HepG2 (cell line): Measurements from ENCODE around the gene UBC. TPM values are rescaled to one million over a fixed set of nuclear protein-coding genes. Genes with fewer than 3 reads are reported as not detected.
A peak's percentile ranks its signal among the peaks of the same experiment; 100 is the strongest.

Experiments
- AGO1 ChIP-seq: fragments of 200-400 bp; formaldehyde crosslinking; IDR thresholded peaks from 2 replicates; pipeline ENCODE4 v1.6.1; 2017; ENCODE audit warnings: mild to moderate bottlenecking, low read depth, low read length, moderate library complexity; ENCODE audit not compliant: poor library complexity, severe bottlenecking
- CBFB ChIP-seq: sonication (generic); formaldehyde crosslinking; IDR thresholded peaks from 2 replicates; pipeline ENCODE4 v1.4.0; 2020; ENCODE audit warnings: missing genetic modification reagents
- CCDC6 ChIP-seq: sonication (generic); formaldehyde crosslinking; IDR thresholded peaks from 2 replicates; pipeline ENCODE4 v1.8.1; 2022; ENCODE audit warnings: mild to moderate bottlenecking, missing genetic modification reagents, moderate library complexity
- DR1 ChIP-seq: sonication (generic); formaldehyde crosslinking; IDR thresholded peaks from 2 replicates; pipeline ENCODE4 v1.8.0; 2021; ENCODE audit warnings: mild to moderate bottlenecking, missing genetic modification reagents, inconsistent platforms
- EHMT2 ChIP-seq: fragments of 200-600 bp; sonication (generic); IDR thresholded peaks from 2 replicates; pipeline ENCODE4 v1.7.0; 2017; ENCODE audit warnings: antibody characterized with exemption, low read depth, low read length, borderline replicate concordance
- GABPA ChIP-seq, 2 experiments: IDR thresholded peaks; 2 replicates each; pipeline ENCODE4 v1.6.1; 2011 to 2016; ENCODE audit warnings: low read depth in 2 of 2, low read length in 1 of 2, missing biosample characterization in 1 of 2, missing genetic modification characterization in 1 of 2
- HES4 ChIP-seq: sonication (generic); formaldehyde crosslinking; IDR thresholded peaks from 2 replicates; pipeline ENCODE4 v1.9.0; 2021; ENCODE audit warnings: mild to moderate bottlenecking, missing genetic modification reagents, borderline replicate concordance
- MBD4 ChIP-seq: IDR thresholded peaks from 2 replicates; pipeline ENCODE4 v1.6.1; 2012; ENCODE audit warnings: low read length, inconsistent platforms, borderline replicate concordance
- NPAS2 ChIP-seq: sonication (generic); formaldehyde crosslinking; IDR thresholded peaks from 2 replicates; pipeline ENCODE4 v1.8.0; 2022; ENCODE audit warnings: mild to moderate bottlenecking, missing genetic modification reagents, borderline replicate concordance
- RARG ChIP-seq: sonication (generic); formaldehyde crosslinking; IDR thresholded peaks from 2 replicates; pipeline ENCODE4 v1.4.0; 2020; ENCODE audit warnings: low read depth, mild to moderate bottlenecking, missing genetic modification reagents
- RXRA ChIP-seq: sonication (generic); formaldehyde crosslinking; IDR thresholded peaks from 2 replicates; pipeline ENCODE4 v1.5.1; 2020; ENCODE audit warnings: missing genetic modification reagents
- SAP130 ChIP-seq: IDR thresholded peaks from 2 replicates; pipeline ENCODE4 v1.6.1; 2016; ENCODE audit warnings: low read depth
- SATB2 ChIP-seq: sonication (generic); formaldehyde crosslinking; IDR thresholded peaks from 2 replicates; pipeline ENCODE4 v1.5.0; 2020; ENCODE audit warnings: missing genetic modification reagents
- TARDBP ChIP-seq: sonication (generic); formaldehyde crosslinking; IDR thresholded peaks from 2 replicates; pipeline ENCODE4 v1.8.0; 2022; ENCODE audit warnings: mild to moderate bottlenecking, missing genetic modification reagents
- ZNF232 ChIP-seq: sonication (generic); formaldehyde crosslinking; IDR thresholded peaks from 2 replicates; pipeline ENCODE4 v1.4.0; 2020; ENCODE audit warnings: missing genetic modification reagents, borderline replicate concordance
- ZNF234 ChIP-seq: sonication (generic); formaldehyde crosslinking; conservative IDR thresholded peaks from 2 replicates; pipeline ENCODE4 v1.5.1; 2020; ENCODE audit warnings: mild to moderate bottlenecking, missing genetic modification reagents
- ZNF441 ChIP-seq: sonication (generic); formaldehyde crosslinking; IDR thresholded peaks from 2 replicates; pipeline ENCODE4 v1.7.0; 2021; ENCODE audit warnings: missing genetic modification reagents, borderline replicate concordance
- ZNF614 ChIP-seq: IDR thresholded peaks from 2 replicates; pipeline ENCODE4 v1.6.1; 2018; ENCODE audit warnings: missing biosample characterization, missing genetic modification reagents, inconsistent platforms, borderline replicate concordance
- ZNF772 ChIP-seq: sonication (generic); formaldehyde crosslinking; IDR thresholded peaks from 2 replicates; pipeline ENCODE4 v1.5.0; 2020; ENCODE audit warnings: mild to moderate bottlenecking, missing genetic modification reagents
- ZNF788 ChIP-seq: sonication (generic); formaldehyde crosslinking; IDR thresholded peaks from 2 replicates; pipeline ENCODE4 v1.5.0; 2020; ENCODE audit warnings: mild to moderate bottlenecking, missing genetic modification reagents, borderline replicate concordance
- polyA plus RNA-seq, 8 experiments: library from polyadenylated mRNA; depleted of rRNA in 3 of 8; stranded (reverse) in 7 of 8; unstranded in 1 of 8; fragments of >200 nt; fragmentation: Illumina TruSeq in 4 of 8; extraction: Trizol in 4 of 8; gene quantifications; 2 replicates each; pipeline versions ENCODE4 v1.2.1 to v1.2.3, GENCODE V29; 2011 to 2016; ENCODE audit warnings: low read depth in 4 of 8, missing spikeins in 1 of 8, mixed read lengths in 1 of 8; ENCODE audit not compliant: insufficient read depth in 1 of 8
- total RNA-seq, 5 experiments: library from RNA; depleted of rRNA; stranded (reverse); fragments of >200 nt; fragmentation: Illumina TruSeq; extraction: Trizol; gene quantifications; 2 replicates each; pipeline ENCODE4 v1.2.3, GENCODE V29; 2016; ENCODE audit warnings: low read depth in 1 of 5
- TF ChIP-seq, protein P1 (sequence below): IDR thresholded peaks from 2 replicates; pipeline ENCODE4 v1.4.0; 2020; ENCODE audit warnings: mild to moderate bottlenecking, missing genetic modification reagents
- TF ChIP-seq, protein P2 (sequence below): sonication (generic); formaldehyde crosslinking; conservative IDR thresholded peaks from 2 replicates; pipeline ENCODE4 v1.8.0; 2022; ENCODE audit warnings: mild to moderate bottlenecking, moderate library complexity, missing genetic modification reagents
- TF ChIP-seq, protein P3 (sequence below): IDR thresholded peaks from 2 replicates; pipeline ENCODE4 v1.6.1; 2016; ENCODE audit warnings: low read depth, control low read depth

Gene UBC
- total and polyA plus RNA-seq, 2 of the 13 experiments (the other 11 are each of a cell fraction or from before 2014, with no cell fraction given) = 805 to 1,432 TPM

DNA sequence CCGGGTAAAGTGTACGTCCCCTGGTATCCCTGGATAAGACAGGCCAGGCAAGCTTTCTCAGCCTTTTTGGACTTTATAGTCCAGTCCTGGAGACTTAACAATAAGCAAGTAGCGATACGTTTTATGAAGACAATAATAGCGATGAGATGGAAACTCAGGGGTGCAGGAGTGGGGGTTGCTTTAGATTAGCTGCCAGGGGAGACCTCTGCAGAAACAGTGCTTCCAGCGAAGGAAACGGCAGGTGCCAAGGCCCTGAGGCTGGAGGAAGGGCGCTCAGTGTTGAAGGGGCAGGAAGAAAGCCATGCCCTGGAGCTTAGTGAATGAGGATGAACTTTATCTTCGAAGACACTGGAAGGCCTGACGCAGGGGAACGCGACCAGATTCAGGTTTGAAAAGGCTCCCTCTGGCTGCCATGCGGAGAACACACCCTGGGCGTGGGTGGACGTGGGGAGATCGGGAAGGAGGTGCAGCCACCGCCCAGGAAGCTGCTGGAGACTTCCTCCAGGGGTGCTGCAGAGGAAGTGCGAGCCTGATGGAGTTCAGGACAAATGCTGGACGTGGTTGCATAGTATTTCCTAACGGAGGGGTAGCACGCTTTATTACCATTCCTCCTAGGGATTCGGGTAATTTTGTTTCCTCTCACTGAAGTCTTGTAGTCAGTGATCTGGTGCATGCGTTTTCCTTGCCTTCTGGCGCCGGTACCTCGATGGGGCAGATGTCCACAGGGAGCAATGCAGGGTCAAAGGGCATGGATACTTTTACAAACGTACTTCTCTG lies 26.1 kb upstream of the UBC start (continued):
- TF ChIP-seq, protein P1, sequence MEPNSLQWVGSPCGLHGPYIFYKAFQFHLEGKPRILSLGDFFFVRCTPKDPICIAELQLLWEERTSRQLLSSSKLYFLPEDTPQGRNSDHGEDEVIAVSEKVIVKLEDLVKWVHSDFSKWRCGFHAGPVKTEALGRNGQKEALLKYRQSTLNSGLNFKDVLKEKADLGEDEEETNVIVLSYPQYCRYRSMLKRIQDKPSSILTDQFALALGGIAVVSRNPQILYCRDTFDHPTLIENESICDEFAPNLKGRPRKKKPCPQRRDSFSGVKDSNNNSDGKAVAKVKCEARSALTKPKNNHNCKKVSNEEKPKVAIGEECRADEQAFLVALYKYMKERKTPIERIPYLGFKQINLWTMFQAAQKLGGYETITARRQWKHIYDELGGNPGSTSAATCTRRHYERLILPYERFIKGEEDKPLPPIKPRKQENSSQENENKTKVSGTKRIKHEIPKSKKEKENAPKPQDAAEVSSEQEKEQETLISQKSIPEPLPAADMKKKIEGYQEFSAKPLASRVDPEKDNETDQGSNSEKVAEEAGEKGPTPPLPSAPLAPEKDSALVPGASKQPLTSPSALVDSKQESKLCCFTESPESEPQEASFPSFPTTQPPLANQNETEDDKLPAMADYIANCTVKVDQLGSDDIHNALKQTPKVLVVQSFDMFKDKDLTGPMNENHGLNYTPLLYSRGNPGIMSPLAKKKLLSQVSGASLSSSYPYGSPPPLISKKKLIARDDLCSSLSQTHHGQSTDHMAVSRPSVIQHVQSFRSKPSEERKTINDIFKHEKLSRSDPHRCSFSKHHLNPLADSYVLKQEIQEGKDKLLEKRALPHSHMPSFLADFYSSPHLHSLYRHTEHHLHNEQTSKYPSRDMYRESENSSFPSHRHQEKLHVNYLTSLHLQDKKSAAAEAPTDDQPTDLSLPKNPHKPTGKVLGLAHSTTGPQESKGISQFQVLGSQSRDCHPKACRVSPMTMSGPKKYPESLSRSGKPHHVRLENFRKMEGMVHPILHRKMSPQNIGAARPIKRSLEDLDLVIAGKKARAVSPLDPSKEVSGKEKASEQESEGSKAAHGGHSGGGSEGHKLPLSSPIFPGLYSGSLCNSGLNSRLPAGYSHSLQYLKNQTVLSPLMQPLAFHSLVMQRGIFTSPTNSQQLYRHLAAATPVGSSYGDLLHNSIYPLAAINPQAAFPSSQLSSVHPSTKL (CRISPR knock-in tag) = peak; percentile 47
- TF ChIP-seq TARDBP (CRISPR knock-in tag) = peak; percentile 70; the same call in 1 of the 2 replicates
- TF ChIP-seq, protein P2, sequence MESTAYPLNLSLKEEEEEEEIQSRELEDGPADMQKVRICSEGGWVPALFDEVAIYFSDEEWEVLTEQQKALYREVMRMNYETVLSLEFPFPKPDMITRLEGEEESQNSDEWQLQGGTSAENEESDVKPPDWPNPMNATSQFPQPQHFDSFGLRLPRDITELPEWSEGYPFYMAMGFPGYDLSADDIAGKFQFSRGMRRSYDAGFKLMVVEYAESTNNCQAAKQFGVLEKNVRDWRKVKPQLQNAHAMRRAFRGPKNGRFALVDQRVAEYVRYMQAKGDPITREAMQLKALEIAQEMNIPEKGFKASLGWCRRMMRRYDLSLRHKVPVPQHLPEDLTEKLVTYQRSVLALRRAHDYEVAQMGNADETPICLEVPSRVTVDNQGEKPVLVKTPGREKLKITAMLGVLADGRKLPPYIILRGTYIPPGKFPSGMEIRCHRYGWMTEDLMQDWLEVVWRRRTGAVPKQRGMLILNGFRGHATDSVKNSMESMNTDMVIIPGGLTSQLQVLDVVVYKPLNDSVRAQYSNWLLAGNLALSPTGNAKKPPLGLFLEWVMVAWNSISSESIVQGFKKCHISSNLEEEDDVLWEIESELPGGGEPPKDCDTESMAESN (CRISPR knock-in tag) = no peak
- peak; percentile 58; the same call in 1 of the 2 replicates for TF ChIP-seq ZNF772 (CRISPR knock-in tag)
- no peak for TF ChIP-seq ZNF441 (CRISPR knock-in tag)
- peak; percentile 45; the same call in 1 of the 2 replicates for TF ChIP-seq RXRA (CRISPR knock-in tag)
- peak; percentile 58 for TF ChIP-seq GABPA (IDR thresholded peaks at IDR 0.05; ENCODE audit: low read depth, low read length)
- peak; percentile 78 for TF ChIP-seq GABPA (CRISPR knock-in tag; IDR thresholded peaks at IDR 0.05; ENCODE audit: low read depth)
- no peak for TF ChIP-seq NPAS2
- peak; percentile 85 for TF ChIP-seq SAP130
- TF ChIP-seq, protein P3, sequence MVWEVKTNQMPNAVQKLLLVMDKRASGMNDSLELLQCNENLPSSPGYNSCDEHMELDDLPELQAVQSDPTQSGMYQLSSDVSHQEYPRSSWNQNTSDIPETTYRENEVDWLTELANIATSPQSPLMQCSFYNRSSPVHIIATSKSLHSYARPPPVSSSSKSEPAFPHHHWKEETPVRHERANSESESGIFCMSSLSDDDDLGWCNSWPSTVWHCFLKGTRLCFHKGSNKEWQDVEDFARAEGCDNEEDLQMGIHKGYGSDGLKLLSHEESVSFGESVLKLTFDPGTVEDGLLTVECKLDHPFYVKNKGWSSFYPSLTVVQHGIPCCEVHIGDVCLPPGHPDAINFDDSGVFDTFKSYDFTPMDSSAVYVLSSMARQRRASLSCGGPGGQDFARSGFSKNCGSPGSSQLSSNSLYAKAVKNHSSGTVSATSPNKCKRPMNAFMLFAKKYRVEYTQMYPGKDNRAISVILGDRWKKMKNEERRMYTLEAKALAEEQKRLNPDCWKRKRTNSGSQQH (CRISPR knock-in tag) = no peak
- TF ChIP-seq HES4 (CRISPR knock-in tag) = no peak
- TF ChIP-seq ZNF614 (CRISPR knock-in tag) = peak; percentile 55
- no peak for TF ChIP-seq EHMT2
- TF ChIP-seq DR1 (CRISPR knock-in tag) = no peak
- TF ChIP-seq CCDC6 = no peak
- TF ChIP-seq ZNF788 (CRISPR knock-in tag) = peak; percentile 76; the same call in 1 of the 2 replicates
- no peak for TF ChIP-seq RARG (CRISPR knock-in tag)
- no peak for TF ChIP-seq CBFB
- no peak for TF ChIP-seq MBD4
- TF ChIP-seq SATB2 (CRISPR knock-in tag) = no peak
- TF ChIP-seq AGO1 = no peak
- peak; percentile 65; the same call in 1 of the 2 replicates for TF ChIP-seq ZNF232 (CRISPR knock-in tag)
- TF ChIP-seq ZNF234 = no peak
